ENCODE measurements around the gene ALDH16A1. TPM values are rescaled to one million over a fixed set of nuclear protein-coding genes. Genes with fewer than 3 reads are reported as not detected.

Gene ALDH16A1
- total RNA-seq, 4 donors from 2014 or later: 33.8 to 53.6 (median 49.1) TPM

- Histone ChIP-seq H3K9me3 (no peaks in the 10 kb centered on the region), H3K4me3 (no peak overlapping the region), H3K4me1 (peaks cover 0 to 43% (median 27%) of the 10 kb centered on the region in 4 donors), H3K27ac (peak overlapping the region in 1 of 4 donors; percentile 44), H3K36me3 (peaks cover 0 to 45% (median 0%) of the 10 kb centered on the region in 3 donors), H3K27me3 (no peaks in the 10 kb centered on the region)
- TF ChIP-seq CTCF (IDR thresholded peaks at IDR 0.05) (no peak), POLR2A (IDR thresholded peaks at IDR 0.05) (no peak)
- DNase-seq: no peak
These were observed 39.8 kb downstream of the ALDH16A1 start for GRCh38 chr19:49492573-49493405.

GRCh38 chr19:49496574-49497008, 43.6 kb downstream of the ALDH16A1 start:
- DNase-seq: no peak

GRCh38 chr19:49497047-49497788, 44.2 kb downstream of the ALDH16A1 start:
- Histone ChIP-seq H3K4me1 (peaks cover 2 to 53% (median 24%) of the 10 kb centered on the region in 4 donors), H3K27me3 (no peaks in the 10 kb centered on the region), H3K27ac (peak overlapping the region; percentile 88 to 98 (median 96)), H3K36me3 (peaks cover 0 to 37% (median 5%) of the 10 kb centered on the region in 3 donors), H3K9me3 (no peaks in the 10 kb centered on the region), H3K4me3 (peak overlapping the region; percentile 56 to 71 (median 69))
- TF ChIP-seq POLR2A (IDR thresholded peaks at IDR 0.05): peak; percentile 15 to 59
- no peak for TF ChIP-seq CTCF (IDR thresholded peaks at IDR 0.05)
- peak; percentile 78 to 95 (median 92) for DNase-seq

More at GRCh38 chr19:49496574-49497008, 43.6 kb downstream of the ALDH16A1 start:
- no peaks in the 10 kb centered on the region for H3K27me3 ChIP-seq
- peaks cover 2 to 53% (median 24%) of the 10 kb centered on the region in 4 donors for H3K4me1 ChIP-seq
- peaks cover 0 to 44% (median 5%) of the 10 kb centered on the region in 3 donors for H3K36me3 ChIP-seq
- TF ChIP-seq CTCF (IDR thresholded peaks at IDR 0.05): peak in 1 of 6 experiments; percentile 14
- TF ChIP-seq POLR2A (IDR thresholded peaks at IDR 0.05): no peak
- peak overlapping the region; percentile 88 to 98 (median 96) for H3K27ac ChIP-seq
- H3K4me3 ChIP-seq: peak overlapping the region; percentile 56 to 71 (median 69)
- H3K9me3 ChIP-seq: no peaks in the 10 kb centered on the region

DNA sequence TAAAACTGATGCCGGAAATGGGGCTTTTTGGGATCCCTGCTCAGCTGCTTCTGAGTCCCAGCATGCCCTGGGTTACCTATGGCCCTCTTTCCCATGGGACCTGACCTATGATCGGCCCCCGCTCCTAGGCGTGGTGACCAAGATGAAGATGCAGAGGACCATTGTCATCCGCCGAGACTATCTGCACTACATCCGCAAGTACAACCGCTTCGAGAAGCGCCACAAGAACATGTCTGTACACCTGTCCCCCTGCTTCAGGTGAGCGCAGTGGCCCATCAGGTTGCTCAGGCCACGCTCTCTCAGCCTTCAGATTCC, 44.7 kb downstream of the ALDH16A1 start:
- Histone ChIP-seq H3K4me1 (peaks cover 2 to 53% (median 25%) of the 10 kb centered on the region in 4 donors), H3K27ac (peak overlapping the region in 3 of 4 donors; percentile 88 to 98 (median 97)), H3K36me3 (peaks cover 0 to 32% (median 5%) of the 10 kb centered on the region in 3 donors), H3K4me3 (peak overlapping the region in 2 of 4 donors; percentile 70 to 71), H3K9me3 (no peaks in the 10 kb centered on the region), H3K27me3 (no peaks in the 10 kb centered on the region)
- TF ChIP-seq CTCF (IDR thresholded peaks at IDR 0.05) (no peak), POLR2A (IDR thresholded peaks at IDR 0.05) (no peak)
- DNase-seq: no peak

GRCh38 chr19:49498475-49498874, 45.5 kb downstream of the ALDH16A1 start:
- Histone ChIP-seq H3K9me3 (no peaks in the 10 kb centered on the region), H3K4me1 (peaks cover 2 to 53% (median 27%) of the 10 kb centered on the region in 4 donors), H3K27ac (peak overlapping the region in 3 of 4 donors; percentile 3 to 94 (median 88)), H3K27me3 (no peaks in the 10 kb centered on the region), H3K4me3 (peak overlapping the region in 1 of 4 donors; percentile 72), H3K36me3 (peaks cover 0 to 30% (median 5%) of the 10 kb centered on the region in 3 donors)
- no peak for DNase-seq
- TF ChIP-seq CTCF (IDR thresholded peaks at IDR 0.05): no peak
- no peak for TF ChIP-seq POLR2A (IDR thresholded peaks at IDR 0.05)
